ENCODE measurements around the gene CPD. TPM values are rescaled to one million over a fixed set of nuclear protein-coding genes. Genes with fewer than 3 reads are reported as not detected.
A peak's percentile ranks its signal among the peaks of the same experiment; 100 is the strongest.
"Not testable (repeated sequence)": the region's sequence is repeated elsewhere in the genome, so short reads cannot be mapped to it uniquely, and the experiment has no call there.

Gene CPD
- total RNA-seq, 4 donors from 2014 or later: 36.9 to 63.6 (median 50.8) TPM

DNA sequence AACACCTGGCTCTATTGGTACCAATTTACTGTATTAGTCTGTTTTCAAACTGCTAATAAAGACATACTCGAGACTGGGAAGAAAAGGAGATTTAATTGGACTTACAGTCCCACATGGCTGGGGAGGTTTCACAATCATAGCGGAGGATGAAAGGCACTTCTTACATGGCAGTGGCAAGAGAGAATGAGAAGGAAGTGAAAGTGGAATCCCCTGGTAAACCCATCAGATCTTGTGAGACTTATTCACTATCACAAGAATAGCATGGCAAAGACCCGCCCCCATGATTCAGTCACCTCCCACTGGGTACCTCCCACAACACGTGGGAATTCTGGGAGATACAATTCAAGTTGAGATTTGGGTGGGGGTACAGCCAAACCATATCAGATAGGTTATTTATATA, 75.9 kb downstream of the CPD start:
- TF ChIP-seq, protein P1, sequence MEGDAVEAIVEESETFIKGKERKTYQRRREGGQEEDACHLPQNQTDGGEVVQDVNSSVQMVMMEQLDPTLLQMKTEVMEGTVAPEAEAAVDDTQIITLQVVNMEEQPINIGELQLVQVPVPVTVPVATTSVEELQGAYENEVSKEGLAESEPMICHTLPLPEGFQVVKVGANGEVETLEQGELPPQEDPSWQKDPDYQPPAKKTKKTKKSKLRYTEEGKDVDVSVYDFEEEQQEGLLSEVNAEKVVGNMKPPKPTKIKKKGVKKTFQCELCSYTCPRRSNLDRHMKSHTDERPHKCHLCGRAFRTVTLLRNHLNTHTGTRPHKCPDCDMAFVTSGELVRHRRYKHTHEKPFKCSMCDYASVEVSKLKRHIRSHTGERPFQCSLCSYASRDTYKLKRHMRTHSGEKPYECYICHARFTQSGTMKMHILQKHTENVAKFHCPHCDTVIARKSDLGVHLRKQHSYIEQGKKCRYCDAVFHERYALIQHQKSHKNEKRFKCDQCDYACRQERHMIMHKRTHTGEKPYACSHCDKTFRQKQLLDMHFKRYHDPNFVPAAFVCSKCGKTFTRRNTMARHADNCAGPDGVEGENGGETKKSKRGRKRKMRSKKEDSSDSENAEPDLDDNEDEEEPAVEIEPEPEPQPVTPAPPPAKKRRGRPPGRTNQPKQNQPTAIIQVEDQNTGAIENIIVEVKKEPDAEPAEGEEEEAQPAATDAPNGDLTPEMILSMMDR (IDR thresholded peaks at IDR 0.05): no peak
- no peak for TF ChIP-seq POLR2A (IDR thresholded peaks at IDR 0.05)
- H3K4me3 ChIP-seq: no peak overlapping the region
- no peaks in the 10 kb centered on the region for H3K4me1 ChIP-seq
- no peaks in the 10 kb centered on the region for H3K27me3 ChIP-seq
- H3K9me3 ChIP-seq: no peaks in the 10 kb centered on the region
- DNase-seq: no peak
- no peak overlapping the region for H3K27ac ChIP-seq
- H3K36me3 ChIP-seq: peaks cover 0 to 93% (median 6%) of the 10 kb centered on the region in 3 donors
- intact Hi-C loops (cut with DNase I): loop anchor here (10.0 kb wide), 1 partner anchor 110 kb away; no protein-coding TSS in a partner anchor
- WGBS, 2 donors: 83 to 85% methylated on average over 4 of the region's 4 CpGs

DNA sequence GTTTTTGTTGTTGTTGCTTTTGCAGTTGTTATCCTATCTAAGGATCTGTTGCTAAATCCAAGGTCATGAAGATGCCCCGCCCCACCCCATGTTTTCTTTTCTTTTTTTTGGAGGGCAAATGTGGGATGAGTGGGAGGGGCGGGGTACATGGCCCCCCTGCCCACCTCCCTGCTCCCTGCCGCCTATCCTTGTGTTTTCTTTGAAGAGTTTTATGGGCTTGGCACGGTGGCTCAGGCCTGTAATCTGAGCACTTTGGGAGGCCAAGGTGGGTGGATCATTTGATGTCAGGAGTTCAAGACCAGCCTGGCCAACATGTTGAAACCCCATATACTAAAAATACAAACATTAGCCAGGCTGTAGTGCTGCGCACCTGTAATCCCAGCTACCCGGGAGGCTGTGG, 79.6 kb downstream of the CPD start:
- no peaks in the 10 kb centered on the region for H3K4me1 ChIP-seq
- no peak overlapping the region for H3K4me3 ChIP-seq
- H3K27me3 ChIP-seq: no peaks in the 10 kb centered on the region
- DNase-seq: no peak
- intact Hi-C loops (cut with DNase I): loop anchor here (10.0 kb wide), 1 partner anchor 114 kb away; no protein-coding TSS in a partner anchor
- H3K27ac ChIP-seq: no peak overlapping the region
- no peaks in the 10 kb centered on the region for H3K9me3 ChIP-seq
- WGBS, 2 donors: 90 to 92% methylated on average over 5 of the region's 6 CpGs
- TF ChIP-seq, protein P1 (IDR thresholded peaks at IDR 0.05): no peak
- TF ChIP-seq POLR2A (IDR thresholded peaks at IDR 0.05): no peak
- peaks cover 0 to 86% (median 6%) of the 10 kb centered on the region in 3 donors for H3K36me3 ChIP-seq

DNA sequence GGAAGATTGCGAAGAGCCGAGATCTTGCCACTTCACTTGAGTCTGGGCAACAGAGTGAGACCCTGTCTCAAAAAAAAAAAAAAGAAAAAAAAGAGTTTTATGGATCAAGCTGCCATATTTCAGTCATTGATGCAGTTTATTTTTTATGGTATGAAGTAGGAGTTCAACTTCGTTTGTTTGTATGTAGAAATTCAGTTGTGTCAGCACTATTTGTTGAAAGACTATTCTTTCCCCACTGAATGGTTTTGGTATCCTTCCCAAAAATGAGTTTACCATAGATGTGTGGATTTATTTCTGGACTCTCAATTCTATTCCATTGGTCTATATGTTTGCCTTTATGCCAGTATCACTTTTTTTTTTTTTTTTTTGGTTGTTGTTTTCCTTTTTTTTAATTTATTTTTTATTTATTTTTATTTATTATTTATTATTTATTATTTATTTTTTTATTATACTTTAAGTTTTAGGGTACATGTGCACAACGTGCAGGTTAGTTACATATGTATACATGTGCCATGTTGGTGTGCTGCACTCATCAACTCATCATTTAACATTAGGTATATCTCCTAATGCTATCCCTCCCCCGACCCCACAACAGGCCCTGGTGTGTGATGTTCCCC, 80.2 kb downstream of the CPD start:
- WGBS, 2 donors: 85 to 95% methylated on average over 3 to 5 of the region's 5 CpGs
- H3K36me3 ChIP-seq: peaks cover 0 to 86% (median 6%) of the 10 kb centered on the region in 3 donors
- not testable (repeated sequence) for H3K27ac ChIP-seq, DNase-seq, H3K4me3 ChIP-seq, H3K27me3 ChIP-seq, H3K9me3 ChIP-seq, H3K4me1 ChIP-seq
- intact Hi-C loops (cut with DNase I): loop anchor here (10.0 kb wide), 1 partner anchor 114 kb away; no protein-coding TSS in a partner anchor

DNA sequence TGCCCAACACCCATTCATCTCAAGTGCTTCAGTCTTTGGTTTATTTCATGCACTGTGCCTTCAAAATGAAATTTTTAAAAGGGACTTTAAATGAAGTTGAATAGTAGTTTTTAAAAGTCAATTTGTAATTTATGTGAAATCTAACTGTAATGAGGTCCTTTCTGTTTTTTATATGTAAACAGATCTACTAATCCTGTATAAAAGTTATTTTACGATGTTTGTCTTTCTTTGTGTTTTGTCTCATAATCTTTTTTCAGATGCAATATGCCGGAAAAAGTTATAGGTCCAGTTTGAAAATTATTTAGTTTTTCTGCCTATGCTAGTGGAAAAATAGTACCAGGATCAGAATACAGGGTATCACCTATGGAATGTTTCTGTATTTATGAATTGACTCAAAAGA, 89.7 kb downstream of the CPD start:
- no peaks in the 10 kb centered on the region for H3K9me3 ChIP-seq

DNA sequence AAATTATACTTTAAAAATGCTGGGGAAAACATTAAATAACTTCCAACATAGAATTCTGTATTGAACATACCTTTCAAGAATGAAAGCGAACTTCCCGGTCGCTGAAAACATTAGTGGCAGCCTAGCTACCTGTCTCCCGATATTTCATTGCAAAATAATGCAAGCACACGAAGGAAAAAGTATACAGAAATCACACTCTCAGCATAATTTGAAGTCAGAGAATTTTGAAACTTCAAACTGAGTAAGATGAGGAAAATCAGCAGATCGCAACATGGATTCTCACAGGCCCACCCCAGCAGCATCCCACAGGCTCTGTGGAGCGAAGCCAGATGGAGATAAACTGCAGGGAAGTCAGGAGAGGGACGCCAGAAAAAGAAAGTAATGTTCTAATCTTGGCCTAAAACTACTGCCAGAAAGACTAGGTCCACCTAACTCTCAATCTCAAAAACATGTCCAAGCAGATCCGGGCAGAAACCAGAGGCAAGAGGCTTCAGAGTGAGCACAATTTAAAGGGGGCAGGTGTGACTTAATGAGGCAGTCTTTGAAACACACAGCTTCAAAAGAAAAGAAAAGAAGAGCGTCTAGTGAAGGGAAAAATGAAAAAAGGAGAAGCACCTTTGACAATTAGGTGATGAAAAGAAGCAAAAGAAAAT, 93.6 kb downstream of the CPD start:
- Histone ChIP-seq H3K9me3 (no peaks in the 10 kb centered on the region), H3K4me1 (peaks cover 4 to 35% (median 5%) of the 10 kb centered on the region in 3 donors), H3K4me3 (peak overlapping the region; percentile 12 to 46 (median 38)), H3K27ac (peak overlapping the region in 3 of 4 donors; percentile 64 to 80 (median 66)), H3K36me3 (peaks cover 0 to under 1% (median 0%) of the 10 kb centered on the region in 3 donors), H3K27me3 (no peaks in the 10 kb centered on the region)
- intact Hi-C loops (cut with DNase I): no loop called here
- TF ChIP-seq, protein P1 (IDR thresholded peaks at IDR 0.05): no peak
- TF ChIP-seq POLR2A (IDR thresholded peaks at IDR 0.05): no peak
- WGBS, 2 donors: 29 to 35% methylated on average over 10 of the region's 10 CpGs
- no peak for DNase-seq

More for the DNA sequence above, 89.7 kb downstream of the CPD start:
- WGBS, 2 donors: 89 to 96% methylated on average over 2 of the region's 2 CpGs
- no peak for TF ChIP-seq POLR2A (IDR thresholded peaks at IDR 0.05)
- TF ChIP-seq, protein P1 (IDR thresholded peaks at IDR 0.05): no peak
- Histone ChIP-seq H3K27ac (no peak overlapping the region), H3K27me3 (no peaks in the 10 kb centered on the region), H3K36me3 (peaks cover 0 to 39% (median 0%) of the 10 kb centered on the region in 3 donors), H3K4me3 (no peak overlapping the region), H3K4me1 (peaks cover 0 to 27% (median 0%) of the 10 kb centered on the region in 3 donors)
- intact Hi-C loops (cut with DNase I): no loop called here
- no peak for DNase-seq
